H9 (cell line): Measurements from ENCODE around the gene SCNM1. TPM values are rescaled to one million over a fixed set of nuclear protein-coding genes. Genes with fewer than 3 reads are reported as not detected.

Source experiments
- DNase-seq: peaks from one replicate; pipeline ENCODE4 v3.0.0-alpha.2; 2017
- H2AFZ ChIP-seq: one replicate; pipeline ENCODE4 v1.6.1; 2013; ENCODE audit warnings: mild to moderate bottlenecking, low read length, control low read depth, moderate library complexity
- H2AK5ac ChIP-seq: 2 replicates; pipeline ENCODE4 v1.6.1; 2013; ENCODE audit warnings: low read length, control low read depth, mixed read lengths; ENCODE audit not compliant: insufficient read length
- H2BK120ac ChIP-seq: one replicate; pipeline ENCODE4 v1.6.1; 2013; ENCODE audit warnings: low read depth, mild to moderate bottlenecking, low read length, control low read depth, inconsistent platforms; ENCODE audit not compliant: poor library complexity, severe bottlenecking
- H2BK12ac ChIP-seq: 2 replicates; pipeline ENCODE4 v1.6.1; 2013; ENCODE audit warnings: low read length, control low read depth, mixed read lengths, low read depth; ENCODE audit not compliant: insufficient read length
- H2BK15ac ChIP-seq: 2 replicates; pipeline ENCODE4 v1.6.1; 2013; ENCODE audit warnings: low read depth, low read length, control low read depth
- H2BK20ac ChIP-seq: one replicate; pipeline ENCODE4 v1.6.1; 2013; ENCODE audit warnings: low read depth, mild to moderate bottlenecking, low read length, control low read depth, inconsistent platforms; ENCODE audit not compliant: poor library complexity, severe bottlenecking
- H2BK5ac ChIP-seq: 2 replicates; pipeline ENCODE4 v1.6.1; 2013; ENCODE audit warnings: low read length, control low read depth, mixed read lengths; ENCODE audit not compliant: insufficient read length
- H3K14ac ChIP-seq: 2 replicates; pipeline ENCODE4 v1.6.1; 2013; ENCODE audit warnings: low read length, control low read depth; ENCODE audit not compliant: insufficient read depth
- H3K18ac ChIP-seq: 2 replicates; pipeline ENCODE4 v1.6.1; 2013; ENCODE audit warnings: low read depth, mild to moderate bottlenecking, mixed read lengths, low read length, control low read depth; ENCODE audit not compliant: insufficient read length
- H3K23ac ChIP-seq: 2 replicates; pipeline ENCODE4 v1.6.1; 2013; ENCODE audit warnings: low read length, control low read depth, mixed read lengths, low read depth; ENCODE audit not compliant: insufficient read length
- H3K23me2 ChIP-seq: 2 replicates; pipeline ENCODE4 v1.6.1; 2013; ENCODE audit warnings: low read depth, mild to moderate bottlenecking, mixed read lengths, low read length, control low read depth; ENCODE audit not compliant: insufficient read length, poor library complexity, severe bottlenecking
- H3K27ac ChIP-seq: 2 replicates; pipeline ENCODE4 v1.5.1; 2013; ENCODE audit warnings: low read length, control low read depth, mixed read lengths, low read depth; ENCODE audit not compliant: insufficient read length
- H3K27me3 ChIP-seq: 2 replicates; pipeline ENCODE4 v1.6.1; 2013; ENCODE audit warnings: low read length, control low read depth, inconsistent platforms; ENCODE audit not compliant: insufficient read depth
- H3K4ac ChIP-seq: 2 replicates; pipeline ENCODE4 v1.6.1; 2013; ENCODE audit warnings: low read depth, mild to moderate bottlenecking, control low read depth, inconsistent platforms, low read length, moderate library complexity
- H3K4me1 ChIP-seq: 2 replicates; pipeline ENCODE4 v1.6.1; 2013; ENCODE audit warnings: low read length, control low read depth, inconsistent platforms; ENCODE audit not compliant: insufficient read depth
- H3K4me2 ChIP-seq: 2 replicates; pipeline ENCODE4 v1.6.1; 2013; ENCODE audit warnings: low read length, control low read depth, mixed read lengths; ENCODE audit not compliant: insufficient read length, insufficient read depth
- H3K56ac ChIP-seq: 2 replicates; pipeline ENCODE4 v1.6.1; 2013; ENCODE audit warnings: low read depth, mild to moderate bottlenecking, mixed read lengths, low read length, control low read depth; ENCODE audit not compliant: insufficient read length
- H3K79me1 ChIP-seq: 2 replicates; pipeline ENCODE4 v1.6.1; 2013; ENCODE audit warnings: low read depth, mild to moderate bottlenecking, moderate library complexity, low read length, control low read depth, inconsistent platforms; ENCODE audit not compliant: insufficient read depth, poor library complexity, severe bottlenecking
- H3K79me2 ChIP-seq: 2 replicates; pipeline ENCODE4 v1.6.1; 2013; ENCODE audit warnings: low read length, control low read depth, inconsistent platforms; ENCODE audit not compliant: insufficient read depth
- H3K9ac ChIP-seq: 2 replicates; pipeline ENCODE4 v1.6.1; 2013; ENCODE audit warnings: low read length, control low read depth, mixed read lengths; ENCODE audit not compliant: insufficient read length; ENCODE audit errors: extremely low read depth
- H3K9me3 ChIP-seq: one replicate; pipeline ENCODE4 v1.6.1; 2013; ENCODE audit warnings: low read depth, low read length, inconsistent platforms; ENCODE audit not compliant: control insufficient read depth
- H3T11ph ChIP-seq: one replicate; pipeline ENCODE4 v1.6.1; 2013; ENCODE audit warnings: mild to moderate bottlenecking, low read length, control low read depth, inconsistent platforms
- H4K20me1 ChIP-seq: one replicate; pipeline ENCODE4 v1.6.1; 2013; ENCODE audit not compliant: control insufficient read depth, insufficient read length, insufficient read depth
- H4K5ac ChIP-seq: 2 replicates; pipeline ENCODE4 v1.6.1; 2013; ENCODE audit warnings: low read depth, mild to moderate bottlenecking, mixed read lengths, low read length, control low read depth; ENCODE audit not compliant: insufficient read length
- H4K8ac ChIP-seq: replicated peaks from 2 replicates; pipeline ENCODE4 v1.6.1; 2013; ENCODE audit warnings: low read length, control low read depth, mixed read lengths, low read depth; ENCODE audit not compliant: insufficient read length
- H4K91ac ChIP-seq: 2 replicates; pipeline ENCODE4 v1.6.1; 2013; ENCODE audit warnings: low read depth, mild to moderate bottlenecking, moderate library complexity, mixed read lengths, low read length, control low read depth; ENCODE audit not compliant: insufficient read length
- H3K27ac Mint-ChIP-seq, 3 experiments: 2 replicates in 2 of 3; 3 replicates in 1 of 3; pipeline ENCODE4 v1.8.0; 2020 to 2021; ENCODE audit warnings: mixed read lengths in 3 of 3, mild to moderate bottlenecking in 1 of 3, moderate library complexity in 1 of 3
- H3K27me3 Mint-ChIP-seq: 2 replicates; pipeline ENCODE4 v1.8.0; 2021; ENCODE audit warnings: low read depth, mild to moderate bottlenecking, moderate library complexity, mixed read lengths
- H3K36me3 Mint-ChIP-seq, 3 experiments: 2 replicates in 2 of 3; 3 replicates in 1 of 3; pipeline ENCODE4 v1.8.0; 2020 to 2021; ENCODE audit warnings: low read depth in 3 of 3, mixed read lengths in 3 of 3; ENCODE audit not compliant: insufficient read depth in 1 of 3
- H3K4me1 Mint-ChIP-seq, 2 experiments: 2 replicates each; pipeline ENCODE4 v1.8.0; 2020; ENCODE audit warnings: mixed read lengths in 2 of 2
- H3K4me3 Mint-ChIP-seq, 2 experiments: 2 replicates in 1 of 2; 3 replicates in 1 of 2; pipeline ENCODE4 v1.8.0; 2020 to 2021; ENCODE audit warnings: mild to moderate bottlenecking in 2 of 2, mixed read lengths in 2 of 2, moderate library complexity in 1 of 2
- H3K9me3 Mint-ChIP-seq, 2 experiments: 2 replicates in 1 of 2; 3 replicates in 1 of 2; pipeline ENCODE4 v1.8.0; 2020; ENCODE audit warnings: mild to moderate bottlenecking in 2 of 2, mixed read lengths in 2 of 2, moderate library complexity in 1 of 2
- WGBS: extraction: QIAGEN DNeasy Blood & Tissue Kit; methylation state at CpG from one replicate; pipeline ENCODE4 v1.1.7; 2013; ENCODE audit warnings: missing lambda C conversion rate, low lambda C conversion rate, mixed read lengths; ENCODE audit not compliant: insufficient read length; ENCODE audit errors: extremely low coverage; 5-methylcytosine and 5-hydroxymethylcytosine counted together
- total RNA-seq: library from RNA; stranded (reverse); gene quantifications from 2 replicates; pipeline ENCODE4 v1.2.1, GENCODE V29; 2021
- TF ChIP-seq, protein P1 (sequence below): fragments of 200-600 bp; sonication (generic); conservative IDR thresholded peaks from 3 replicates; pipeline ENCODE4 v1.8.0; 2021; ENCODE audit warnings: antibody characterized with exemption, mild to moderate bottlenecking

Gene SCNM1
- total RNA-seq, 1 experiment from 2014 or later = 60.5 TPM

DNA sequence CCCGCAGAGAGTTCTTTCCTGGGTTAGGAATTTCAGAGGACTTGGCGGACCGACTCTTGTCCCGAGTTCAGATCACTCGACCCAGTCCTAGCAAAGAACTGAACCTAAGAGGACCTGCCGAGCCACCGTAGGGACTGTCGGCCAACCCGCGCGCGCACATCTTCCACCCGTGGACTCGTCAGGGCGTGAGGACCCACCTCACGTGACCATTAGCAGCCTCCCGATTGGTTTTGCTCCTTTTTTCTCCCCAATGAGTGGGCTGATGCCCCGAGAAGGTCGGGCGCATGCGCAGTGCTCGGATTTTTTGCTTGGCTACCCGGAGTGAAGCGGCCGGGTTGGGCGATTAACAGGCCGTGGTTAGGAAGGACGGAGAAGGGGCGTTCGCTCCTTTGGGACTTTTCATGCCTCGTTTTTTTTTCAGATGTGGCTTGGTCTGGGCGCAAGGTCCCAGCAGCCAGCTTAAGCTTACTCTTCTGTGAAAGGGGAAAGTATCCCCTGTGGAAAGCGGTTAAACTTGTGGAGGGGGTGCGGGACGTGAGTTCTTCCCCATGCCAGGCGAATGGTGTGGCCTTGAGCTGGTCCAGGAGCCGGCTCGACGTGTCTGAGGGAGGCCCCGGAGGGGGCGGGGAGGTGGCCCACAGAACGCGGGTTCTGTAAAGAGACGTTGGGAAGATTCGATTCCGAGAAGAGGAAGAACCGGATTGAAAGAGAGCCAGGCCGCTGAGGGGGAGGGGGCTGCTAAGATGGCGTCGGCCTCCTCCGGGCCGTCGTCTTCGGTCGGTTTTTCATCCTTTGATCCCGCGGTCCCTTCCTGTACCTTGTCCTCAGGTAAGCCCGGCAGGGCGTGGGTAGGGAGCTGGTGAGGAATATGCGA lies 32.5 kb downstream of the SCNM1 start, which contains the start of gene PIP5K1A:
Gene PIP5K1A (plus strand): TSS at position 299 of the 874 bp plus-strand sequence. CDS start 445 bp downstream, at position 744.
- Histone ChIP-seq H3K4me2 (peak within 1 kb of the TSS; percentile 97), H3K4ac (no peak within 1 kb of the TSS), H3K9ac (peak within 1 kb of the TSS; percentile 93), H3K14ac (peak within 1 kb of the TSS; percentile 79), H3K79me1 (peaks cover 3% of the 10 kb centered on the region), H3K9me3 (no peaks in the 10 kb centered on the region), H3K27ac (no peak within 1 kb of the TSS), H3T11ph (no peak within 1 kb of the TSS), H2AK5ac (no peak within 1 kb of the TSS), H4K8ac (no peak within 1 kb of the TSS), H2BK20ac (no peak within 1 kb of the TSS), H2BK15ac (no peak within 1 kb of the TSS), H3K27me3 (no peaks in the 10 kb centered on the region), H2BK120ac (no peak within 1 kb of the TSS), H4K91ac (no peak within 1 kb of the TSS), H2AFZ (no peak within 1 kb of the TSS), H2BK12ac (peak within 1 kb of the TSS; percentile 31), H3K18ac (peak within 1 kb of the TSS; percentile 59), H3K4me1 (no peaks in the 10 kb centered on the region), H3K23me2 (peaks cover 6% of the 10 kb centered on the region), H3K23ac (no peak within 1 kb of the TSS), H4K20me1 (no peaks in the 10 kb centered on the region), H2BK5ac (no peak within 1 kb of the TSS), H3K79me2 (peaks cover 35% of the 10 kb centered on the region), H4K5ac (no peak within 1 kb of the TSS), H3K56ac (no peak within 1 kb of the TSS)
- peak within 1 kb of the TSS; percentile 94 to 99 for H3K4me3 Mint-ChIP-seq
- TF ChIP-seq, protein P1, sequence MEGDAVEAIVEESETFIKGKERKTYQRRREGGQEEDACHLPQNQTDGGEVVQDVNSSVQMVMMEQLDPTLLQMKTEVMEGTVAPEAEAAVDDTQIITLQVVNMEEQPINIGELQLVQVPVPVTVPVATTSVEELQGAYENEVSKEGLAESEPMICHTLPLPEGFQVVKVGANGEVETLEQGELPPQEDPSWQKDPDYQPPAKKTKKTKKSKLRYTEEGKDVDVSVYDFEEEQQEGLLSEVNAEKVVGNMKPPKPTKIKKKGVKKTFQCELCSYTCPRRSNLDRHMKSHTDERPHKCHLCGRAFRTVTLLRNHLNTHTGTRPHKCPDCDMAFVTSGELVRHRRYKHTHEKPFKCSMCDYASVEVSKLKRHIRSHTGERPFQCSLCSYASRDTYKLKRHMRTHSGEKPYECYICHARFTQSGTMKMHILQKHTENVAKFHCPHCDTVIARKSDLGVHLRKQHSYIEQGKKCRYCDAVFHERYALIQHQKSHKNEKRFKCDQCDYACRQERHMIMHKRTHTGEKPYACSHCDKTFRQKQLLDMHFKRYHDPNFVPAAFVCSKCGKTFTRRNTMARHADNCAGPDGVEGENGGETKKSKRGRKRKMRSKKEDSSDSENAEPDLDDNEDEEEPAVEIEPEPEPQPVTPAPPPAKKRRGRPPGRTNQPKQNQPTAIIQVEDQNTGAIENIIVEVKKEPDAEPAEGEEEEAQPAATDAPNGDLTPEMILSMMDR = no peak
- DNase-seq = peak; percentile 95
- peaks cover 6 to 23% (median 16%) of the 10 kb centered on the region in 3 experiments; a peak in 5 of 7 replicates for H3K36me3 Mint-ChIP-seq
- peak within 1 kb of the TSS; percentile 95 to 99 (median 99) for H3K27ac Mint-ChIP-seq
- H3K4me1 Mint-ChIP-seq = peaks cover 20 to 23% of the 10 kb centered on the region in 2 experiments
- peaks cover 4% of the 10 kb centered on the region for H3K27me3 Mint-ChIP-seq
- no CpG with 5 or more reads among the region's 60 CpGs for WGBS
- peaks cover 2% of the 10 kb centered on the region in 2 experiments; a peak in 2 of 5 replicates for H3K9me3 Mint-ChIP-seq
